Stimulated activated naive B cell treated with anti-CD40 and anti-IgM and Interleukin-4, amounts not matched to agents 10 μg/mL and 1 μg/mL and 100 μg/mL, for 72 hours (primary cell): ENCODE data around the gene ATE1.

Experiments
- ATAC-seq, 2 donors: fragments of 150-1000 bp; cut with Tn5 transposase; replicated peaks; 2 replicates each; pipeline ENCODE4 v1.10.0; 2021; ENCODE audit warnings: moderate library complexity in 1 of 2
- DNase-seq: peaks from one replicate; pipeline ENCODE4 v3.0.0; 2021
- H3K27ac Mint-ChIP-seq: one replicate; pipeline ENCODE4 v1.8.0; 2022; ENCODE audit warnings: mild to moderate bottlenecking, mixed read lengths
- H3K27me3 Mint-ChIP-seq, 2 donors: one replicate each; pipeline ENCODE4 v1.8.0; 2022; ENCODE audit warnings: mixed read lengths in 2 of 2
- H3K36me3 Mint-ChIP-seq, 2 donors: one replicate each; pipeline ENCODE4 v1.8.0; 2022; ENCODE audit warnings: mixed read lengths in 2 of 2, mild to moderate bottlenecking in 1 of 2
- H3K4me1 Mint-ChIP-seq, 2 donors: one replicate each; pipeline ENCODE4 v1.8.0; 2022; ENCODE audit warnings: mixed read lengths in 2 of 2, mild to moderate bottlenecking in 1 of 2
- H3K4me3 Mint-ChIP-seq, 2 donors: one replicate each; pipeline ENCODE4 v1.8.0; 2022; ENCODE audit warnings: mild to moderate bottlenecking in 2 of 2, mixed read lengths in 2 of 2, moderate library complexity in 1 of 2
- H3K9me3 Mint-ChIP-seq, 2 donors: one replicate each; pipeline ENCODE4 v1.8.0; 2022; ENCODE audit warnings: mixed read lengths in 2 of 2, mild to moderate bottlenecking in 1 of 2

Gene ATE1

DNA sequence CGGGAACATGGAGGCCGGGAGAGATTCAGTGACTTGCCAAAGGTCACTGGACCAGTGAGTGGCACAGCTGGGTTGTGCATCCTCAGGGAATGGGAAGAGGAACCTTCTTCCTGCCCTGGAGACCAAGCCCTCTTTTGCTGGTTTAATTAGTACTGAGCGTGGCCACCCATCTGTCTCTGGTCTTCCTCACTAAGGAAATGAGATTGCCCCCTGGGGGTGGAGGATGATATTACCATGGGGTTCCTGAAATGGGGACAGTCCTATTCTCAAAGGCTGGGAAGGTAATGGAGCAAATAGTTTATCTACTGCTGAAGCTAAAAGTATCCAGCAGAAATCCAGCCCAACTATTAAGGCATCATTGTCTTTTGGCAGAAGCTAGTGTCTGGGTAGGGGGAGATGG lies 231.0 kb downstream of the ATE1 start:
- Mint-ChIP-seq H3K36me3 (no peaks in the 10 kb centered on the region), H3K4me1 (no peaks in the 10 kb centered on the region), H3K27me3 (peaks cover 0 to 5% of the 10 kb centered on the region in 2 donors), H3K9me3 (peaks cover 6 to 10% of the 10 kb centered on the region in 2 donors), H3K4me3 (no peak overlapping the region), H3K27ac (no peak overlapping the region)
- DNase-seq (no peak), ATAC-seq (no peak)

DNA sequence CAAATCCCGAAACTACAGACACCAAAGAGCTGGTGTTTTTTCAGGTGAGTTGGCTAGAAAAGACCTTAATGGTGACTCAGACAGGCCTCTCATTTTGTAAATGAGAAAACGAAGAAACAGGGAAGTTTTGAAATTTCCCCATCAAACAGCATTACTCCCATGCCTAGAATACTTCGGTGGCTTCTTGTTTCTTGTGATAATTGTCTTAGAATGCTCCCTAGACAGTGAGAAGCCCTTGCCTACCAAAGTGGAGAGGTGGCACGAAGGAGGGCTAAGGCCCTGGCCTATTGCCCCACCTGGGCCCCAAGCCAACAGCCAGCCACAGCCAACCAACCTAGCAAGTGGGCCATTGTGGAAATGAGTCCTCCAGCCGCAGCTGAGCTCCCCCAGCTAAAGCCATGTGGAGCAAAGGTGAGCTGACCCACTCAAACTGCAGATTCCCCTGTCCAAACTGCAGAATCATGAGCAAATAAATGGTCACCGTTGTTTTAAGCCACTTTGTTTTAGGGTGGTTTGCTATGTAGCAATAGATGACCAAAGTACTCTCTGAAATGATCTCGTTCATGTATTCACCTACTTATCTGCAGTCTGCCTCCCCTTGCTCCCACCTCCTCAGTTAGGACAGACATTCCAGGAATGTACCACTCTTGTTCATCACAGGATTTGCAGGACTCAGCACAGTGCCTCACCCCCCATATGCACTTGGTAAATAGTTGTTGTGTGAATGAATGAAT lies 231.9 kb downstream of the ATE1 start:
- Mint-ChIP-seq H3K27ac (no peak overlapping the region), H3K27me3 (peaks cover 0 to 5% of the 10 kb centered on the region in 2 donors), H3K4me1 (no peaks in the 10 kb centered on the region), H3K36me3 (no peaks in the 10 kb centered on the region), H3K4me3 (no peak overlapping the region), H3K9me3 (peaks cover 5 to 10% of the 10 kb centered on the region in 2 donors)
- ATAC-seq (no peak), DNase-seq (no peak)

GRCh38 chr10:121694966-121695643 lies 232.7 kb downstream of the ATE1 start:
- no peaks in the 10 kb centered on the region for H3K36me3 Mint-ChIP-seq
- H3K4me3 Mint-ChIP-seq, result no peak overlapping the region
- ATAC-seq (no peak), DNase-seq (no peak)
- peaks cover 0 to 5% of the 10 kb centered on the region in 2 donors for H3K27me3 Mint-ChIP-seq
- H3K9me3 Mint-ChIP-seq, result peaks cover 2 to 5% of the 10 kb centered on the region in 2 donors
- H3K27ac Mint-ChIP-seq, result no peak overlapping the region
- H3K4me1 Mint-ChIP-seq, result no peaks in the 10 kb centered on the region

- Mint-ChIP-seq H3K4me1 (no peaks in the 10 kb centered on the region), H3K4me3 (no peak overlapping the region), H3K27me3 (peaks cover 0 to 5% of the 10 kb centered on the region in 2 donors), H3K9me3 (peaks cover 0 to 5% of the 10 kb centered on the region in 2 donors), H3K27ac (no peak overlapping the region), H3K36me3 (no peaks in the 10 kb centered on the region)
- ATAC-seq, result no peak
- no peak for DNase-seq
These were observed 233.4 kb downstream of the ATE1 start for GRCh38 chr10:121694327-121694965.

- H3K27ac Mint-ChIP-seq, result no peak overlapping the region
- no peak overlapping the region for H3K4me3 Mint-ChIP-seq
- H3K27me3 Mint-ChIP-seq, result peaks cover 0 to 5% of the 10 kb centered on the region in 2 donors
- no peaks in the 10 kb centered on the region for H3K4me1 Mint-ChIP-seq
- ATAC-seq (no peak), DNase-seq (no peak)
- no peaks in the 10 kb centered on the region for H3K36me3 Mint-ChIP-seq
- no peaks in the 10 kb centered on the region for H3K9me3 Mint-ChIP-seq
These were observed 235.2 kb downstream of the ATE1 start for GRCh38 chr10:121692626-121693025.

GRCh38 chr10:121690970-121691369 lies 236.9 kb downstream of the ATE1 start:
- DNase-seq (no peak), ATAC-seq (no peak)
- Mint-ChIP-seq H3K36me3 (no peaks in the 10 kb centered on the region), H3K27me3 (peaks cover under 1 to 5% of the 10 kb centered on the region in 2 donors), H3K27ac (no peak overlapping the region), H3K4me3 (no peak overlapping the region), H3K4me1 (no peaks in the 10 kb centered on the region), H3K9me3 (no peaks in the 10 kb centered on the region)
